Common myeloid progenitor, CD34-positive (primary cell): Measurements from ENCODE around the gene CRYBA1.

Experiments used
- CTCF ChIA-PET: fragments of 350-600 bp; sonication (Branson Sonifier 250); formaldehyde crosslinking; loops from one replicate; lab custom pipeline; 2021; ENCODE audit warnings: antibody characterized with exemption; lab: Charles Lee
- POLR2A ChIA-PET: fragments of 350-600 bp; sonication (Branson Sonifier 250); formaldehyde crosslinking; loops from one replicate; lab custom pipeline; 2021; ENCODE audit warnings: antibody characterized with exemption; lab: Charles Lee
- DNase-seq, 3 donors: peaks; one replicate each; pipeline versions ENCODE4 v3.0.0 to v3.0.0-alpha.2; 2013
- H3K27ac ChIP-seq, 2 experiments: 1 replicate in 1 of 2; 2 replicates in 1 of 2; pipeline ENCODE4 v1.7.0; 2013; ENCODE audit warnings: inconsistent platforms in 2 of 2, low read length in 2 of 2, mild to moderate bottlenecking in 2 of 2, low read depth in 1 of 2, moderate library complexity in 1 of 2; ENCODE audit not compliant: severe bottlenecking in 2 of 2, insufficient read depth in 1 of 2, poor library complexity in 1 of 2
- H3K27me3 ChIP-seq, 5 experiments: replicated peaks in 2 of 5; 1 replicate in 3 of 5; 2 replicates in 2 of 5; pipeline versions ENCODE4 v1.6.1 to v1.7.0; 2013; ENCODE audit warnings: low read length in 4 of 5, mild to moderate bottlenecking in 2 of 5, moderate library complexity in 2 of 5, inconsistent platforms in 1 of 5; ENCODE audit not compliant: insufficient read depth in 5 of 5, control insufficient read depth in 4 of 5
- H3K36me3 ChIP-seq, 4 experiments: 1 replicate in 2 of 4; 2 replicates in 2 of 4; pipeline versions ENCODE4 v1.6.1 to v1.7.0; 2013; ENCODE audit warnings: low read length in 3 of 4, control low read depth in 1 of 4, mild to moderate bottlenecking in 1 of 4; ENCODE audit not compliant: control insufficient read depth in 4 of 4, insufficient read depth in 4 of 4
- H3K4me1 ChIP-seq, 4 experiments: 1 replicate in 3 of 4; 2 replicates in 1 of 4; pipeline versions ENCODE4 v1.6.1 to v1.7.1; 2013; ENCODE audit warnings: low read length in 3 of 4, mild to moderate bottlenecking in 3 of 4, control low read depth in 1 of 4, inconsistent platforms in 1 of 4, moderate library complexity in 1 of 4; ENCODE audit not compliant: control insufficient read depth in 4 of 4, insufficient read depth in 4 of 4; ENCODE audit errors: control extremely low read depth in 1 of 4
- H3K4me3 ChIP-seq, 7 experiments: 1 replicate in 4 of 7; 2 replicates in 3 of 7; pipeline versions ENCODE4 v1.5.1 to v1.7.0; 2013; ENCODE audit warnings: mild to moderate bottlenecking in 7 of 7, low read length in 6 of 7, moderate library complexity in 6 of 7, inconsistent platforms in 2 of 7, low read depth in 2 of 7, control low read depth in 1 of 7; ENCODE audit not compliant: insufficient read depth in 4 of 7, control insufficient read depth in 1 of 7; ENCODE audit errors: extremely low read depth in 1 of 7
- H3K9me3 ChIP-seq, 5 experiments: 1 replicate in 4 of 5; 2 replicates in 1 of 5; pipeline versions ENCODE4 v1.6.1 to v1.7.1; 2013; ENCODE audit warnings: low read length in 4 of 5, mild to moderate bottlenecking in 2 of 5, inconsistent platforms in 1 of 5, low read depth in 1 of 5, moderate library complexity in 1 of 5; ENCODE audit not compliant: control insufficient read depth in 4 of 5, insufficient read depth in 2 of 5; ENCODE audit errors: control extremely low read depth in 1 of 5
- WGBS: methylation state at CpG from one replicate; pipeline ENCODE4 v1.1.5; 2013; ENCODE audit not compliant: insufficient coverage; 5-methylcytosine and 5-hydroxymethylcytosine counted together

CRYBA1 gene

DNA sequence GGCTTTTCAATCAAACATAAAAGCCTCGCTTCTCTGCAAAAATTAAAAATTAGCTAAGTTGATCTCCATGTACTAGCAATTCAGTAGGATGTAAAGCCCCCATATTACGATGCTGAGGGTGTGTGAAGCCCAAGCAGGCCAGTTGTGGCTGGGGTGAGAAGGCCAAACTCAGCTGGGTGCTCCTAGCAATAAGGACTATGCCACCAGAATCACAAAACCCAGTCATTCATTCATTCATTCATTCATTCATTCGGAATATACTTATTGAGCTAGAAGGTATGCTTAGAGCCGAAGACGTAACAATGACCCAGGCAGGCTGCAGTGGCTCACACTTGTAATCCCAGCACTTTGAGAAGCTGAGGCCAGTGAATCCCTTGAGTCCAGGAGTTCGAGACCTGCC is 3.9 kb upstream of the CRYBA1 start:
- no peak overlapping the region for H3K27ac ChIP-seq
- POLR2A ChIA-PET = no interaction called here

DNA sequence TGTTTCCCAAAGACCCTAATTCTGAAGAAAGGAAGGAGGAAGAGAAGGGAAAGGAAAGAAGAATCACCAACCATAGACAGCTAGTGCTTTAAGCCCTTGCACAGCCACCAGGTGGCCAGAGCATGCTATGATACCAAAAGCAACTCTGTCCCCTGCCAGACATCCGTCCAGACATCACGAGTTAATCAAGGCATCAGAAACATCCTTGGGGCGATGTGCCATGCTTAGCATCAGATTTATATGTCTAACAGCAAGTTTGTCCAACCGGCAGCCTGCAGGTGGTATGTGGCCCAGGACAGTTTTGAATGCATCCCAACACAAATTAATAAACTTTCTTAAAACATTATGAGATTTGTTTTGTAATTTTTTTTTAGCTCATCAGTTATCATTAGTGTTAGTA is 2.9 kb upstream of the CRYBA1 start:
- ChIA-PET CTCF (interaction anchor here (1.2 to 2.0 kb wide), 5 partner anchors 13 to 99 kb away, joined by 3 to 6 read pairs (median 4); no protein-coding TSS in a partner anchor), POLR2A (no interaction called here)
- WGBS = 93% methylated on average over 4 of the region's 4 CpGs
- peak; percentile 21 to 48 (median 37) for DNase-seq
- H3K4me1 ChIP-seq = peaks cover 0 to 16% (median 0%) of the 10 kb centered on the region in 4 experiments
- no peaks in the 10 kb centered on the region for H3K36me3 ChIP-seq
- no peaks in the 10 kb centered on the region for H3K27me3 ChIP-seq
- H3K27ac ChIP-seq = no peak overlapping the region
- H3K4me3 ChIP-seq = no peak overlapping the region
- no peaks in the 10 kb centered on the region for H3K9me3 ChIP-seq

More for the DNA sequence above, 3.9 kb upstream of the CRYBA1 start:
- H3K4me1 ChIP-seq = peaks cover 0 to 26% (median 2%) of the 10 kb centered on the region in 4 experiments
- H3K36me3 ChIP-seq = no peaks in the 10 kb centered on the region
- no peak for DNase-seq
- H3K4me3 ChIP-seq = no peak overlapping the region
- H3K9me3 ChIP-seq = no peaks in the 10 kb centered on the region
- no peaks in the 10 kb centered on the region for H3K27me3 ChIP-seq
- CTCF ChIA-PET = interaction anchor here (1.4 to 4.0 kb wide), 6 partner anchors 8 to 98 kb away, joined by 3 to 22 read pairs (median 6); no protein-coding TSS in a partner anchor
- WGBS = 100% methylated on average over 5 of the region's 6 CpGs

DNA sequence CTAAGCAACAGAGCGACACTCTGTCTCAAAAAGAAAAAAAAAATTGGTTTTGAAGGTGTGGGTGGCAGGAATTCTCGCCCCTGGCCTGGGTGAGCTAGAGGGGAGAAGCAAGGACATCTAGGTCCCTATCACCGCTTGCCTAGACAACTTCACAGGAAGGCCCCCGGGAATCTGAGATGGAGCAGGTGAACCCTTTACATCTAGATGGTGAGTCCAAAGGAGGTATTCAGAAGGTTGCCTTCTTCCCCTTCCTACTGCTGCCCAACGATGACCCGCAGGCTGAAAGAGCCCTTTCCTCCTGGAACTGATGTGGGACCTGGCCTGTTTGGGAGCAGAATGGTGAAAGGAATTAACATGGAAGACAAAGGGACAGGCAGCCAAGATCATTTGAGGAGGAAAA is 1.3 kb upstream of the CRYBA1 start:
- ChIA-PET CTCF (interaction anchor here (1.0 kb wide), 1 partner anchor 32 kb away, joined by 3 read pairs; no protein-coding TSS in a partner anchor), POLR2A (no interaction called here)
- H3K27ac ChIP-seq = no peak overlapping the region
- no peak for DNase-seq
- peaks cover 0 to 12% (median 0%) of the 10 kb centered on the region in 4 experiments for H3K4me1 ChIP-seq
- no peaks in the 10 kb centered on the region for H3K27me3 ChIP-seq
- no peaks in the 10 kb centered on the region for H3K9me3 ChIP-seq
- H3K36me3 ChIP-seq = no peaks in the 10 kb centered on the region
- WGBS = 95% methylated on average over 3 of the region's 6 CpGs
- no peak overlapping the region for H3K4me3 ChIP-seq

DNA sequence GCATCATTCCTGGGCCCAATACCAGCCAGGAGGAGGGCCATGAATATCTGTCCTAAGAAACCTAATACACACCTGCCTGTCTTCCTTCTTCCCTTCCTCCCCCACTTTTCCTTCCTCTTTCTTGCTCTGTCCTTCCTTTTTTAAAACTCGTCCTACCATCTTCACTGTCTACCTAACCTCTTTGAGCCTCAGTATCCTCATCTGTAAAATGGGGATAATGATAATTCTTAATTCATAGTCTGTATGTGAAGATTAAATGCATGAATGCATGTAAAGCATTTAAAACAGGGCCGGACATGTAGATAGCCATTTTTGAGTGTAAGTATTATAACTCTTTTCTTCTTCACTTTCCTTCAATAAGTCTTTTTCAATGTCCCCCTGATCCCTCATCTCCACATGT is 560 bp downstream of the CRYBA1 start:
- POLR2A ChIA-PET = no interaction called here
- Histone ChIP-seq H3K4me3 (no peak overlapping the region), H3K27ac (no peak overlapping the region), H3K36me3 (no peaks in the 10 kb centered on the region), H3K9me3 (no peaks in the 10 kb centered on the region), H3K4me1 (no peaks in the 10 kb centered on the region), H3K27me3 (no peaks in the 10 kb centered on the region)
- no peak for DNase-seq
- WGBS = no CpG with 5 or more reads among the region's 2 CpGs
- CTCF ChIA-PET = no interaction called here

DNA sequence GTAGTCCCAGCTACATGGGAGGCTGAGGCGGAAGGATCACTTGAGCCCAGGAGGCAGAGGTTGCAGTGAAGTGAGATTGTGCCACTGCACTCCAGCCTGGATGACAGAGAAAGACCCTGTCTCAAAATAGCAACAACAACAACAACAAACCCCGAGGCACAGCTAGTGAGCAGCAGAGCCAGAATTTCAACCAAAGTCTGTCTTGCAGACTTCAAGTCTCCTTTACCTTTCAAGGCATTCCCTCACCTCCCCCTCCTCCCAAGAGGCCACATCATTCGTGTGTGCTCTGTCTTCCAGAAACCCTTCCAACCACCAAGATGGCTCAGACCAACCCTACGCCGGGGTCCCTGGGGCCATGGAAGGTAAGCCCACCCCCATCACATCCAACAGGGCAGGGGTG is 2.2 kb downstream of the CRYBA1 start:
- 92% methylated on average over 4 of the region's 5 CpGs for WGBS

DNA sequence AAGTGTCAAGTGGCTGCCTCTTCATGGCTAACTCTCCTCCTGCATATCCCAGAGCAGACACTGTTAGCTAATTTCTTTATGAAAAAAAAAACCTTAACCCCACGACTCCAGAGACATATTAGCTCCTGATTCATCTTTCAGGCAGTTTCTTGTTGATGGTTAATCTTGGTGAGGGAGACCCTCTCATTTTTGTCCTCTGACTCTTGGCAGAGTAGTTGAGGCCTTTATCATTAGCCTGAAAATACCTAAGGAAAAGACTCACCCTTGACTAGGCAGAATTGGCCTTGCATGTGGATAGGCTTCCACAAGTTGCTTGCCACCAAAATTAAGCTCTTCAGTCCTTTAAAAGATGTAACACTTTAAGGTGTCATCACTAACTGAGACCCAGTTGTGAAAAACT is 4.0 kb downstream of the CRYBA1 start:
- no peaks in the 10 kb centered on the region for H3K27me3 ChIP-seq
- WGBS = no CpG with 5 or more reads among the region's 1 CpG
- peaks cover 0 to 4% (median 0%) of the 10 kb centered on the region in 4 experiments for H3K36me3 ChIP-seq
- CTCF ChIA-PET = interaction anchor here (0.6 to 3.1 kb wide), 13 partner anchors 9 to 134 kb away, joined by 3 to 22 read pairs (median 4); no protein-coding TSS in a partner anchor
- no peaks in the 10 kb centered on the region for H3K4me1 ChIP-seq
- no peak overlapping the region for H3K4me3 ChIP-seq
- H3K9me3 ChIP-seq = no peaks in the 10 kb centered on the region
- no peak for DNase-seq
- POLR2A ChIA-PET = interaction anchor here (0.6 kb wide), 2 partner anchors 40 to 924 kb away, joined by 3 to 5 read pairs; no protein-coding TSS in a partner anchor
- H3K27ac ChIP-seq = no peak overlapping the region

More for the DNA sequence above, 2.2 kb downstream of the CRYBA1 start:
- Histone ChIP-seq H3K9me3 (no peaks in the 10 kb centered on the region), H3K4me1 (no peaks in the 10 kb centered on the region), H3K4me3 (no peak overlapping the region), H3K36me3 (no peaks in the 10 kb centered on the region), H3K27ac (no peak overlapping the region), H3K27me3 (no peaks in the 10 kb centered on the region)
- DNase-seq = no peak
- POLR2A ChIA-PET = no interaction called here
- CTCF ChIA-PET = interaction anchor here (1.1 kb wide), 1 partner anchor 10 kb away, joined by 4 read pairs; no protein-coding TSS in a partner anchor

DNA sequence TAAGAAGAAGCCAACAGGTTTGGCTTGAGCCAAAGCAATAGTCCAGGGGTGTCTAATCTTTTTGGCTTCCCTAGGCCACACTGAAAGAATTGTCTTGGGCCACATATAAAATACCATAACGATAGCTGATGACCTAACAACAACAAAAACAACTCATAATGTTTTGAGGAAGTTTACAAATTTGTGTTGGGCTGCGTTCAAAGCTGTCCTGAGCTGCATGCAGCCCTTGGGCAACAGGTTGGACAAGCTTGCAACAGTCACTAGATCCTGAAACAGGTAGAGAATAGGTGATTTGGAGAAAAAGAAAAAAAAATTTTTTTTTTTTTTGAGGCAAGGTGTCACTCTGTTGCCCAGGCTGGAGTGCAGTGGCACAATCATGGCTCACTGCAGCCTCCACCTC is 4.5 kb downstream of the CRYBA1 start:
- H3K9me3 ChIP-seq = no peaks in the 10 kb centered on the region
- no peak for DNase-seq
- POLR2A ChIA-PET = interaction anchor here (0.6 kb wide), 1 partner anchor 924 kb away, joined by 5 read pairs; no protein-coding TSS in a partner anchor
- no peaks in the 10 kb centered on the region for H3K4me1 ChIP-seq
- no CpG with 5 or more reads among the region's 2 CpGs for WGBS
- CTCF ChIA-PET = interaction anchor here (0.7 to 3.1 kb wide), 12 partner anchors 8 to 135 kb away, joined by 3 to 22 read pairs (median 4); no protein-coding TSS in a partner anchor
- H3K27me3 ChIP-seq = no peaks in the 10 kb centered on the region
- no peak overlapping the region for H3K27ac ChIP-seq
- no peak overlapping the region for H3K4me3 ChIP-seq
- H3K36me3 ChIP-seq = peaks cover 0 to 5% (median under 1%) of the 10 kb centered on the region in 4 experiments
